Lower leg skin (tissue), 4 donors: Measurements from ENCODE around the gene SLC24A1. TPM values are rescaled to one million over a fixed set of nuclear protein-coding genes. Genes with fewer than 3 reads are reported as not detected.

Source experiments
- DNase-seq, 2 donors: peaks; one replicate each; pipeline ENCODE4 v3.0.0-alpha.2; 2019; ENCODE audit warnings: low spot score in 2 of 2
- H3K4me3 ChIP-seq: fragments of 200-600 bp; sonication (generic); 2 replicates; pipeline ENCODE4 v1.5.1; 2017; ENCODE audit warnings: mild to moderate bottlenecking, low read depth; ENCODE audit not compliant: poor library complexity, severe bottlenecking
- CTCF ChIP-seq, 3 donors: fragments of 450-650 bp; IDR thresholded peaks; one replicate each; pipeline ENCODE4 v1.5.1; 2016; ENCODE audit warnings: antibody characterized with exemption in 3 of 3, mild to moderate bottlenecking in 3 of 3, moderate library complexity in 2 of 3
- POLR2A ChIP-seq, 2 donors: fragments of 450-650 bp; IDR thresholded peaks; one replicate each; pipeline ENCODE4 v1.6.1; 2016 to 2017; ENCODE audit warnings: antibody characterized with exemption in 2 of 2, mild to moderate bottlenecking in 1 of 2, moderate library complexity in 1 of 2
- WGBS, 2 donors: methylation state at CpG; one replicate each; pipeline ENCODE4 v1.1.5; 2018; 5-methylcytosine and 5-hydroxymethylcytosine counted together
- intact Hi-C: fragments of 100-400 bp; cut with DNase I; formaldehyde crosslinking; loops from one replicate; pipeline ENCODE4 v1.15.0; 2023; ENCODE audit warnings: low total_unique reads
- total RNA-seq, 4 donors: library from RNA; depleted of rRNA; stranded (reverse); fragments of >200 nt; gene quantifications; one replicate each; pipeline ENCODE4 v1.1.0, GENCODE V29; 2016

Gene SLC24A1
- total RNA-seq, 4 donors from 2014 or later, result 4.6 to 10.6 (median 6.6) TPM

GRCh38 chr15:65653801-65654521 is 32.2 kb downstream of the SLC24A1 start:
- 92 to 94% methylated on average over 5 of the region's 5 CpGs for WGBS, 2 donors
- no peak for DNase-seq
- intact Hi-C loops, result no loop called here
- TF ChIP-seq CTCF (IDR thresholded peaks at IDR 0.05) (no peak), POLR2A (IDR thresholded peaks at IDR 0.05) (no peak)
- no peak overlapping the region for H3K4me3 ChIP-seq

- no peak overlapping the region for H3K4me3 ChIP-seq
- no peak for DNase-seq
- TF ChIP-seq POLR2A (IDR thresholded peaks at IDR 0.05), result no peak
- TF ChIP-seq CTCF (IDR thresholded peaks at IDR 0.05), result no peak
- 79 to 81% methylated on average over 1 of the region's 1 CpG for WGBS, 2 donors
- intact Hi-C loops, result no loop called here
Measured at GRCh38 chr15:65655026-65655425, 33.3 kb downstream of the SLC24A1 start.

- TF ChIP-seq CTCF (IDR thresholded peaks at IDR 0.05), result no peak
Measured at GRCh38 chr15:65655457-65655856, 33.7 kb downstream of the SLC24A1 start.

GRCh38 chr15:65659502-65660052 is 37.8 kb downstream of the SLC24A1 start:
- TF ChIP-seq POLR2A (IDR thresholded peaks at IDR 0.05) (no peak), CTCF (IDR thresholded peaks at IDR 0.05) (no peak)
- 85 to 90% methylated on average over 4 of the region's 4 CpGs for WGBS, 2 donors
- no peak for DNase-seq
- intact Hi-C loops, result no loop called here
- no peak overlapping the region for H3K4me3 ChIP-seq

More at GRCh38 chr15:65655457-65655856, 33.7 kb downstream of the SLC24A1 start:
- intact Hi-C loops, result no loop called here
- 36 to 40% methylated on average over 4 of the region's 4 CpGs for WGBS, 2 donors
- no peak overlapping the region for H3K4me3 ChIP-seq
- no peak for DNase-seq

- TF ChIP-seq POLR2A (IDR thresholded peaks at IDR 0.05) (no peak), CTCF (IDR thresholded peaks at IDR 0.05) (no peak)
- no peak overlapping the region for H3K4me3 ChIP-seq
- intact Hi-C loops, result no loop called here
- no peak for DNase-seq
- 86 to 88% methylated on average over 2 of the region's 2 CpGs for WGBS, 2 donors
Measured at GRCh38 chr15:65660927-65661326, 39.2 kb downstream of the SLC24A1 start.
